ENCODE results near the gene SRRM3. TPM values are rescaled to one million over a fixed set of nuclear protein-coding genes. Genes with fewer than 3 reads are reported as not detected.
A peak's percentile ranks its signal among the peaks of the same experiment; 100 is the strongest.

The SRRM3 gene
- polyA plus RNA-seq, 2 of the 4 experiments (the other 2 are of a cell fraction) = 2.4 to 7.0 TPM

GRCh38 chr7:76185187-76185896, 16.4 kb upstream of the SRRM3 start:
- no peak for DNase-seq (ENCODE audit: low read depth in 1 of 2, low spot score in 1 of 2)
- WGBS (ENCODE audit: missing lambda C conversion rate) = 65% methylated on average over 12 of the region's 21 CpGs
- FAIRE-seq = no peak
- CTCF ChIA-PET = interaction anchor here (0.5 to 9.5 kb wide), 7 partner anchors 8 to 129 kb away, joined by 3 to 78 read pairs (median 7); partner anchors contain the start of gene SRRM3
- Histone ChIP-seq H3K4me1 (no peaks in the 10 kb centered on the region), H3K4me3 (no peak overlapping the region), H3K9me3 (no peaks in the 10 kb centered on the region), H3K4me2 (no peak overlapping the region), H3K27ac (no peak overlapping the region)
- TF ChIP-seq KDM1A (IDR thresholded peaks at IDR 0.05; ENCODE audit: low read depth) = no peak
- no peak for TF ChIP-seq PBX3 (IDR thresholded peaks at IDR 0.05)
- TF ChIP-seq GATA3 (IDR thresholded peaks at IDR 0.05; ENCODE audit: borderline replicate concordance) = no peak
- TF ChIP-seq MYC (IDR thresholded peaks at IDR 0.05; ENCODE audit: borderline replicate concordance, low read length) = no peak
- TF ChIP-seq EHF (CRISPR knock-in tag; IDR thresholded peaks at IDR 0.05) = no peak
- no peak for ATAC-seq
- POLR2A ChIA-PET = no interaction called here

GRCh38 chr7:76187272-76187671, 14.4 kb upstream of the SRRM3 start:
- ChIA-PET POLR2A (no interaction called here), CTCF (interaction anchor here (0.8 to 9.5 kb wide), 6 partner anchors 10 to 128 kb away, joined by 3 to 78 read pairs (median 3); partner anchors contain the start of gene SRRM3)
- no peaks in the 10 kb centered on the region for H3K4me1 ChIP-seq
- H3K4me2 ChIP-seq = no peak overlapping the region
- H3K4me3 ChIP-seq = no peak overlapping the region
- peaks cover 8% of the 10 kb centered on the region for H3K9me3 ChIP-seq
- no peak for DNase-seq (ENCODE audit: low read depth in 1 of 2, low spot score in 1 of 2)
- no peak for FAIRE-seq
- TF ChIP-seq RNF2 (IDR thresholded peaks at IDR 0.05; ENCODE audit: borderline replicate concordance, low read depth) = no peak
- TF ChIP-seq FOSB (CRISPR knock-in tag; IDR thresholded peaks at IDR 0.05) = no peak
- no peak for ATAC-seq
- WGBS (ENCODE audit: missing lambda C conversion rate) = 61% methylated on average over 5 of the region's 5 CpGs
- no peak overlapping the region for H3K27ac ChIP-seq

GRCh38 chr7:76189276-76189675, 12.4 kb upstream of the SRRM3 start:
- no peak for FAIRE-seq
- peaks cover 8% of the 10 kb centered on the region for H3K9me3 ChIP-seq
- 5% methylated on average over 6 of the region's 6 CpGs for WGBS (ENCODE audit: missing lambda C conversion rate)
- H3K27ac ChIP-seq = no peak overlapping the region
- ChIA-PET POLR2A (no interaction called here), CTCF (interaction anchor here (2.0 to 9.5 kb wide), 3 partner anchors 12 to 125 kb away, joined by 8 to 78 read pairs (median 27); partner anchors contain the start of gene SRRM3)
- H3K4me1 ChIP-seq = no peaks in the 10 kb centered on the region
- peak in 1 of 2 experiments; percentile 28; a peak in 1 of 6 replicates for ATAC-seq
- no peak overlapping the region for H3K4me3 ChIP-seq
- no peak for DNase-seq (ENCODE audit: low read depth in 1 of 2, low spot score in 1 of 2)
- no peak for TF ChIP-seq SMC3 (IDR thresholded peaks at IDR 0.05)
- TF ChIP-seq KDM5A (IDR thresholded peaks at IDR 0.05) = no peak
- TF ChIP-seq GATA3 (IDR thresholded peaks at IDR 0.05; ENCODE audit: borderline replicate concordance) = no peak
- TF ChIP-seq FOSL2 (IDR thresholded peaks at IDR 0.05) = no peak
- TF ChIP-seq FOSL2 (CRISPR knock-in tag; IDR thresholded peaks at IDR 0.05) = no peak
- no peak for TF ChIP-seq ZSCAN20 (CRISPR knock-in tag; IDR thresholded peaks at IDR 0.05)
- no peak for TF ChIP-seq FOXS1 (CRISPR knock-in tag; IDR thresholded peaks at IDR 0.05)
- no peak for TF ChIP-seq TFCP2L1 (CRISPR knock-in tag; IDR thresholded peaks at IDR 0.05)
- TF ChIP-seq HEYL (CRISPR knock-in tag; IDR thresholded peaks at IDR 0.05) = no peak
- no peak for TF ChIP-seq BCL3 (IDR thresholded peaks at IDR 0.05)
- TF ChIP-seq MYC (IDR thresholded peaks at IDR 0.05; ENCODE audit: borderline replicate concordance, low read length) = no peak
- H3K4me2 ChIP-seq = no peak overlapping the region

- ATAC-seq = peak; percentile 47 to 84; a peak in 3 of 6 replicates
- no peaks in the 10 kb centered on the region for H3K4me1 ChIP-seq
- POLR2A ChIA-PET = no interaction called here
- no peak overlapping the region for H3K4me3 ChIP-seq
- peaks cover 8% of the 10 kb centered on the region for H3K9me3 ChIP-seq
- 46% methylated on average over 3 of the region's 3 CpGs for WGBS (ENCODE audit: missing lambda C conversion rate)
- peak; percentile 89 for FAIRE-seq
- peak in 1 of 2 experiments; percentile 76 for DNase-seq (ENCODE audit: low read depth in 1 of 2, low spot score in 1 of 2)
- H3K27ac ChIP-seq = no peak overlapping the region
- TF ChIP-seq ESRRA (IDR thresholded peaks at IDR 0.05; ENCODE audit: borderline replicate concordance, low read length) (no peak), USF2 (IDR thresholded peaks at IDR 0.05) (peak; percentile 62)
- no peak overlapping the region for H3K4me2 ChIP-seq
- CTCF ChIA-PET = interaction anchor here (1.1 to 9.5 kb wide), 6 partner anchors 10 to 123 kb away, joined by 3 to 78 read pairs (median 6); partner anchors contain the start of gene SRRM3
Measured at GRCh38 chr7:76191783-76192240, 9.9 kb upstream of the SRRM3 start.
